VCaP (cell line): ENCODE data around the gene CIB4.

Experiments used
- H3K27ac ChIP-seq: fragments of 450-650 bp; 2 replicates; pipeline ENCODE4 v1.5.1; 2017
- CTCF ChIP-seq: fragments of 450-650 bp; conservative IDR thresholded peaks from 2 replicates; pipeline ENCODE4 v1.5.1; 2017; ENCODE audit warnings: mild to moderate bottlenecking, moderate library complexity

Gene CIB4

GRCh38 chr2:26608557-26608956 is 32.6 kb downstream of the CIB4 start:
- TF ChIP-seq CTCF: no peak
- H3K27ac ChIP-seq: peak overlapping the region; percentile 92; the same call in 1 of the 2 replicates

- H3K27ac ChIP-seq: peak overlapping the region; percentile 92
- TF ChIP-seq CTCF: no peak
Observed at GRCh38 chr2:26607698-26608097, 33.5 kb downstream of the CIB4 start.

GRCh38 chr2:26606847-26607190 is 34.3 kb downstream of the CIB4 start:
- TF ChIP-seq CTCF: no peak
- H3K27ac ChIP-seq: peak overlapping the region; percentile 92

GRCh38 chr2:26605999-26606846 is 34.9 kb downstream of the CIB4 start:
- peak overlapping the region; percentile 92 for H3K27ac ChIP-seq
- no peak for TF ChIP-seq CTCF

- peak overlapping the region; percentile 92 for H3K27ac ChIP-seq
- peak; percentile 87 for TF ChIP-seq CTCF
Observed at GRCh38 chr2:26605195-26605998, 35.8 kb downstream of the CIB4 start.

GRCh38 chr2:26602575-26602974 is 38.6 kb downstream of the CIB4 start:
- no peak for TF ChIP-seq CTCF
- H3K27ac ChIP-seq: no peak overlapping the region

GRCh38 chr2:26599387-26599786 is 41.8 kb downstream of the CIB4 start:
- no peak for TF ChIP-seq CTCF
- peak overlapping the region; percentile 40 for H3K27ac ChIP-seq
